ENCODE results near the gene TYSND1. TPM values are rescaled to one million over a fixed set of nuclear protein-coding genes. Genes with fewer than 3 reads are reported as not detected.
A peak's percentile ranks its signal among the peaks of the same experiment; 100 is the strongest.
"Not testable (repeated sequence)": the region's sequence is repeated elsewhere in the genome, so short reads cannot be mapped to it uniquely, and the experiment has no call there.

The TYSND1 gene
- total RNA-seq, 2 experiments from 2014 or later = 20.0 to 20.3 TPM

- ChIA-PET CTCF (interaction anchor here (1.0 to 5.1 kb wide), 4 partner anchors 9 to 55 kb away, joined by 3 to 40 read pairs (median 3); no protein-coding TSS in a partner anchor), POLR2A (interaction anchor here (0.8 kb wide), 1 partner anchor 31 kb away, joined by 3 read pairs; no protein-coding TSS in a partner anchor)
- intact Hi-C loops (cut with micrococcal nuclease) = no loop called here
- TF ChIP-seq CTCF (IDR thresholded peaks at IDR 0.05) = no peak
- Mint-ChIP-seq H3K36me3 (ENCODE audit: low read depth) (peaks cover 10% of the 10 kb centered on the region), H3K27me3 (no peaks in the 10 kb centered on the region), H3K27ac (no peak overlapping the region), H3K9me3 (no peaks in the 10 kb centered on the region), H3K4me1 (ENCODE audit: low read depth) (peaks cover 9% of the 10 kb centered on the region), H3K4me3 (no peak overlapping the region)
- DNase-seq (no peak), ATAC-seq (no peak)
Measured at GRCh38 chr10:70109064-70109729, 37.3 kb downstream of the TYSND1 start.

- H3K36me3 Mint-ChIP-seq (ENCODE audit: low read depth) = peaks cover 6% of the 10 kb centered on the region
- POLR2A ChIA-PET = no interaction called here
- peak; percentile 42 for DNase-seq
- peaks cover 9% of the 10 kb centered on the region for H3K4me1 Mint-ChIP-seq (ENCODE audit: low read depth)
- ATAC-seq = peak; percentile 68
- peak; percentile 40 for TF ChIP-seq CTCF (IDR thresholded peaks at IDR 0.05)
- peak overlapping the region; percentile 75 for H3K27ac Mint-ChIP-seq
- CTCF ChIA-PET = interaction anchor here (0.8 to 6.5 kb wide), 8 partner anchors 9 to 168 kb away, joined by 3 to 60 read pairs (median 4); no protein-coding TSS in a partner anchor
- H3K4me3 Mint-ChIP-seq = no peak overlapping the region
- H3K27me3 Mint-ChIP-seq = no peaks in the 10 kb centered on the region
- no peaks in the 10 kb centered on the region for H3K9me3 Mint-ChIP-seq
- intact Hi-C loops (cut with micrococcal nuclease) = no loop called here
Measured at GRCh38 chr10:70106958-70107791, 39.3 kb downstream of the TYSND1 start.

- no peak overlapping the region for H3K27ac Mint-ChIP-seq
- POLR2A ChIA-PET = no interaction called here
- ATAC-seq = no peak
- no peak for DNase-seq
- intact Hi-C loops (cut with micrococcal nuclease) = no loop called here
- TF ChIP-seq CTCF (IDR thresholded peaks at IDR 0.05) = no peak
- no peaks in the 10 kb centered on the region for H3K27me3 Mint-ChIP-seq
- CTCF ChIA-PET = interaction anchor here (3.0 kb wide), 1 partner anchor 15 kb away, joined by 16 read pairs; no protein-coding TSS in a partner anchor
- peaks cover 2% of the 10 kb centered on the region for H3K4me1 Mint-ChIP-seq (ENCODE audit: low read depth)
- peaks cover 14% of the 10 kb centered on the region for H3K36me3 Mint-ChIP-seq (ENCODE audit: low read depth)
- H3K9me3 Mint-ChIP-seq = no peaks in the 10 kb centered on the region
- no peak overlapping the region for H3K4me3 Mint-ChIP-seq
Measured at GRCh38 chr10:70101668-70102067, 44.8 kb downstream of the TYSND1 start.

- H3K4me1 Mint-ChIP-seq (ENCODE audit: low read depth); POLR2A ChIA-PET; H3K27ac Mint-ChIP-seq; ATAC-seq; DNase-seq; H3K9me3 Mint-ChIP-seq; H3K27me3 Mint-ChIP-seq; H3K4me3 Mint-ChIP-seq; intact Hi-C loops (cut with micrococcal nuclease): not testable (repeated sequence)
- H3K36me3 Mint-ChIP-seq (ENCODE audit: low read depth) = peaks cover 14% of the 10 kb centered on the region
- CTCF ChIA-PET = interaction anchor here (3.0 kb wide), 1 partner anchor 15 kb away, joined by 16 read pairs; no protein-coding TSS in a partner anchor
Measured at GRCh38 chr10:70101068-70101562, 45.4 kb downstream of the TYSND1 start.

GRCh38 chr10:70098271-70098670 is 48.2 kb downstream of the TYSND1 start:
- ChIA-PET CTCF (interaction anchor here (0.7 to 7.5 kb wide), 2 partner anchors 18 to 35 kb away, joined by 3 to 99 read pairs; no protein-coding TSS in a partner anchor), POLR2A (no interaction called here)
- H3K9me3 Mint-ChIP-seq = no peaks in the 10 kb centered on the region
- TF ChIP-seq CTCF (IDR thresholded peaks at IDR 0.05) = no peak
- no peak for DNase-seq
- peaks cover 18% of the 10 kb centered on the region for H3K36me3 Mint-ChIP-seq (ENCODE audit: low read depth)
- ATAC-seq = no peak
- intact Hi-C loops (cut with micrococcal nuclease) = no loop called here
- H3K4me3 Mint-ChIP-seq = no peak overlapping the region
- H3K27ac Mint-ChIP-seq = no peak overlapping the region
- H3K27me3 Mint-ChIP-seq = no peaks in the 10 kb centered on the region
- H3K4me1 Mint-ChIP-seq (ENCODE audit: low read depth) = peaks cover 27% of the 10 kb centered on the region
